CD4-positive, alpha-beta memory T cell (primary cell): ENCODE measurements around the gene KIAA0753. TPM values are rescaled to one million over a fixed set of nuclear protein-coding genes. Genes with fewer than 3 reads are reported as not detected.

Experiments used
- CTCF ChIA-PET: fragments of 350-600 bp; sonication (Branson Sonifier 250); formaldehyde crosslinking; loops from one replicate; lab custom pipeline; 2021; ENCODE audit warnings: inconsistent platforms; ENCODE audit not compliant: partially characterized antibody; lab: Charles Lee
- POLR2A ChIA-PET: fragments of 350-600 bp; sonication (Branson Sonifier 250); formaldehyde crosslinking; loops from one replicate; lab custom pipeline; 2021; ENCODE audit not compliant: partially characterized antibody; lab: Charles Lee
- DNase-seq, 5 donors: peaks; one replicate each; pipeline versions ENCODE4 v3.0.0 to v3.0.0-alpha.2; 2020 to 2022; ENCODE audit warnings: mixed read lengths in 1 of 5
- H3K27ac ChIP-seq: one replicate; pipeline ENCODE4 v1.7.0; 2013; ENCODE audit warnings: low read depth, low read length
- H3K27me3 ChIP-seq: 2 replicates; pipeline ENCODE4 v1.7.0; 2013; ENCODE audit warnings: mild to moderate bottlenecking, low read length, moderate library complexity; ENCODE audit not compliant: insufficient read depth
- H3K36me3 ChIP-seq: 2 replicates; pipeline ENCODE4 v1.7.0; 2013; ENCODE audit warnings: mild to moderate bottlenecking, low read length, moderate library complexity; ENCODE audit not compliant: insufficient read depth
- H3K4me1 ChIP-seq: 2 replicates; pipeline ENCODE4 v1.7.0; 2013; ENCODE audit warnings: mild to moderate bottlenecking, low read length, moderate library complexity; ENCODE audit not compliant: insufficient read depth
- H3K4me3 ChIP-seq, 2 donors: one replicate each; pipeline ENCODE4 v1.7.0; 2013; ENCODE audit warnings: low read length in 2 of 2, mild to moderate bottlenecking in 1 of 2
- H3K9me3 ChIP-seq, 2 donors: one replicate each; pipeline ENCODE4 v1.7.0; 2013; ENCODE audit warnings: low read length in 2 of 2, control low read depth in 1 of 2; ENCODE audit not compliant: control insufficient read depth in 1 of 2
- H3K27ac Mint-ChIP-seq, 7 donors: one replicate each; pipeline ENCODE4 v1.8.0; 2020 to 2021; ENCODE audit warnings: mixed read lengths in 7 of 7, mild to moderate bottlenecking in 6 of 7, inconsistent platforms in 3 of 7, moderate library complexity in 3 of 7
- H3K27me3 Mint-ChIP-seq, 2 donors: one replicate each; pipeline ENCODE4 v1.8.0; 2020 to 2021; ENCODE audit warnings: mixed read lengths in 2 of 2
- H3K36me3 Mint-ChIP-seq, 2 donors: one replicate each; pipeline ENCODE4 v1.8.0; 2020 to 2021; ENCODE audit warnings: mixed read lengths in 2 of 2, inconsistent platforms in 1 of 2, mild to moderate bottlenecking in 1 of 2
- H3K4me1 Mint-ChIP-seq, 4 donors: one replicate each; pipeline ENCODE4 v1.8.0; 2020 to 2021; ENCODE audit warnings: mixed read lengths in 4 of 4, mild to moderate bottlenecking in 1 of 4
- H3K4me3 Mint-ChIP-seq, 8 donors: one replicate each; pipeline ENCODE4 v1.8.0; 2020 to 2021; ENCODE audit warnings: mixed read lengths in 8 of 8, mild to moderate bottlenecking in 7 of 8, moderate library complexity in 6 of 8, inconsistent platforms in 3 of 8
- H3K9me3 Mint-ChIP-seq, 8 donors: one replicate each; pipeline ENCODE4 v1.8.0; 2020 to 2021; ENCODE audit warnings: mixed read lengths in 8 of 8, mild to moderate bottlenecking in 5 of 8, inconsistent platforms in 3 of 8, moderate library complexity in 1 of 8
- intact Hi-C: fragments of 100-400 bp; cut with micrococcal nuclease; formaldehyde crosslinking; loops from one replicate; pipeline ENCODE4 v1.15.1; 2023
- polyA plus RNA-seq, 2 donors: library from polyadenylated mRNA; unstranded; fragments of 300-500 nt; fragmentation: Illumina TruSeq; gene quantifications; one replicate each; pipeline ENCODE4 v1.2.3, GENCODE V29; 2021
- total RNA-seq, 2 experiments: library from RNA; stranded (reverse); gene quantifications; one replicate each; pipeline ENCODE4 v1.2.3, GENCODE V29; 2021

The KIAA0753 gene
- total and polyA plus RNA-seq, 4 experiments from 2014 or later = 1.8 to 18.6 (median 9.5) TPM

DNA sequence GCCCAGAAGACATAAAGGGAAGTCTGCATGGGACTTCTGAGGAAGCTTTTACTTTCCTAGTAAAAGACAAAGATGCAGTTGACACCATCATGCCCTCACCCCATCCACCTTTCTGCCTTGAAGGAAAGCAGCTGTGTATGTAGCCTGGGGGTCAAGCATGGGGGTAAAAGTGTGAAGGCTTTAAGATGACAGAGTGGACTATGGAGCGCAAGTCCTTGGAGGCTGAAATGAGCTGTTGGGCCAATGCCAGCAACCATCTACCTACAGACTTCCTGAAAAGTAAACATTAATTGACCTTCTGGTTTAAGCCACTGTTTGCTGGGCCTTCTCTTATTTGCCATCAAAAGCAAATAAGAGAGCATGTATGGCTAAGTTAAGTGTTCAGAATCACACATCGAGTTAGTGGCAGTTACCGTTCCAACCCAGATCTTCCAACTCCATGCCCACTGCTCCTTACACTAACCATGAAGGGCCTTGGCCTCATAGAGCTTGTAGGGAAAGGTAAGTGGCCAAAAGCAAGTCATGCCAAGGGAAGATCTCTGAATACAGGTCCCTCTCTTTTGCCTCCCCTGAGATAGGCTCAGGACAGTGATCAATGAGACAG is 42.7 kb upstream of the KIAA0753 start:
- ChIA-PET POLR2A (no interaction called here), CTCF (interaction anchor here (1.1 kb wide), 1 partner anchor 16 kb away, joined by 3 read pairs; no protein-coding TSS in a partner anchor)
- Histone ChIP-seq H3K9me3 (no peaks in the 10 kb centered on the region), H3K4me3 (no peak overlapping the region), H3K27ac (no peak overlapping the region), H3K4me1 (no peaks in the 10 kb centered on the region), H3K27me3 (no peaks in the 10 kb centered on the region), H3K36me3 (no peaks in the 10 kb centered on the region)
- no peak overlapping the region for H3K4me3 Mint-ChIP-seq
- DNase-seq = no peak
- no peak overlapping the region for H3K27ac Mint-ChIP-seq
- no peaks in the 10 kb centered on the region for H3K9me3 Mint-ChIP-seq
- intact Hi-C loops = no loop called here
- H3K27me3 Mint-ChIP-seq = peaks cover 26 to 28% of the 10 kb centered on the region in 2 donors
- peaks cover 0 to 10% of the 10 kb centered on the region in 2 donors for H3K36me3 Mint-ChIP-seq
- peaks cover 0 to under 1% (median 0%) of the 10 kb centered on the region in 4 donors for H3K4me1 Mint-ChIP-seq

- Mint-ChIP-seq H3K9me3 (no peaks in the 10 kb centered on the region), H3K27me3 (peaks cover 25 to 26% of the 10 kb centered on the region in 2 donors), H3K36me3 (peaks cover 0 to 10% of the 10 kb centered on the region in 2 donors), H3K4me3 (no peak overlapping the region), H3K4me1 (peaks cover 0 to 8% (median 5%) of the 10 kb centered on the region in 4 donors), H3K27ac (no peak overlapping the region)
- no peak for DNase-seq
- ChIA-PET CTCF (interaction anchor here (1.1 kb wide), 1 partner anchor 15 kb away, joined by 3 read pairs; no protein-coding TSS in a partner anchor), POLR2A (no interaction called here)
- Histone ChIP-seq H3K4me1 (peaks cover 6% of the 10 kb centered on the region), H3K36me3 (no peaks in the 10 kb centered on the region), H3K27ac (no peak overlapping the region), H3K4me3 (no peak overlapping the region), H3K9me3 (no peaks in the 10 kb centered on the region), H3K27me3 (peaks cover 4% of the 10 kb centered on the region)
- intact Hi-C loops = no loop called here
These were observed 41.8 kb upstream of the KIAA0753 start for GRCh38 chr17:6682339-6682738.

DNA sequence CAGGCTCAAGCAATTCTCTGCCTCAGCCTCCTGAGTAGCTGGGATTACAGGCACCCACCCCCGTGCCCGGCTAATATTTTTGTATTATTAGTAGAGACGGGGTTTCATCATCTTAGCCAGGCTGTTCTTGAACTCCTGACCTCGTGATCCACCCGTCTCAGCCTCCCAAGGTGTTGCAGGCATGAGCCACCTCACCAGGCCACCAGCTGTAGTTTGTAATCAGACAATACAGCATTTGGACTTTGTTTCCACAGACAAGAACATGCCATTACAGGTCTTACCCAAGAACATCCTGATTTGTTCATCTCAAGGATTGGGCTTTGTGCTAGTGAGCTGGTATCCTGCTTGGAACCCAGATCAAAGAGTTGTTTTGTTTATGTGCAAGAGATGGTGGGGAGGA is 41.2 kb upstream of the KIAA0753 start:
- intact Hi-C loops = no loop called here
- CTCF ChIA-PET = interaction anchor here (1.1 kb wide), 1 partner anchor 15 kb away, joined by 3 read pairs; no protein-coding TSS in a partner anchor

GRCh38 chr17:6681176-6681575 is 40.7 kb upstream of the KIAA0753 start:
- no peak for DNase-seq
- Histone ChIP-seq H3K27ac (no peak overlapping the region), H3K4me3 (no peak overlapping the region), H3K36me3 (no peaks in the 10 kb centered on the region), H3K27me3 (peaks cover 4% of the 10 kb centered on the region), H3K9me3 (no peaks in the 10 kb centered on the region), H3K4me1 (peaks cover 9% of the 10 kb centered on the region)
- peaks cover 0 to 10% (median 5%) of the 10 kb centered on the region in 4 donors for H3K4me1 Mint-ChIP-seq
- intact Hi-C loops = no loop called here
- no peaks in the 10 kb centered on the region for H3K9me3 Mint-ChIP-seq
- ChIA-PET POLR2A (no interaction called here), CTCF (no interaction called here)
- H3K27ac Mint-ChIP-seq = no peak overlapping the region
- peaks cover 17 to 26% of the 10 kb centered on the region in 2 donors for H3K27me3 Mint-ChIP-seq
- H3K36me3 Mint-ChIP-seq = peaks cover 0 to 10% of the 10 kb centered on the region in 2 donors
- peak overlapping the region in 1 of 8 donors; percentile 5 for H3K4me3 Mint-ChIP-seq

More for the DNA sequence above, 41.2 kb upstream of the KIAA0753 start:
- POLR2A ChIA-PET = no interaction called here
- H3K27me3 Mint-ChIP-seq = peaks cover 19 to 26% of the 10 kb centered on the region in 2 donors
- H3K27ac Mint-ChIP-seq = no peak overlapping the region
- H3K4me1 ChIP-seq = peaks cover 9% of the 10 kb centered on the region
- H3K36me3 Mint-ChIP-seq = peaks cover 0 to 10% of the 10 kb centered on the region in 2 donors
- H3K9me3 ChIP-seq = no peaks in the 10 kb centered on the region
- no peak for DNase-seq
- H3K27ac ChIP-seq = no peak overlapping the region
- peaks cover 4% of the 10 kb centered on the region for H3K27me3 ChIP-seq
- no peaks in the 10 kb centered on the region for H3K36me3 ChIP-seq
- peaks cover 0 to 10% (median 5%) of the 10 kb centered on the region in 4 donors for H3K4me1 Mint-ChIP-seq
- no peak overlapping the region for H3K4me3 ChIP-seq
- no peaks in the 10 kb centered on the region for H3K9me3 Mint-ChIP-seq
- no peak overlapping the region for H3K4me3 Mint-ChIP-seq

DNA sequence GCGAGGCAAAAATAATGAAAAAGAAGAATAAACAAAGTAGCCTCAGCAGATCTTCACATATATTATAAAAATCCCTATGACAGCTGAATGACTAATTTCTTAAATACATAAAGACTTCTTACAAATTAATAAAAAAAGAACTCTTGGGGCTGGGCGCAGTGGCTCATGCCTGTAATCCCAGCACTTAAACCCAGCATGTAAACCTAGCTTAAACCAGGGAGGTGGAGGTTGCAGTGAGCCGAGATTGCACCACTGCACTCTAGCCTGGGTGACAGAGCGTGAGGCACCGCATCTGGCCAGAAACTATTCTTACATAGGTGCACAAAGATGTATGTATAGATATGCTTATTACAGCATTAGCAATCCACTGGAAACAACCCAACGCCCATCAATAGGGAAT is 38.7 kb upstream of the KIAA0753 start:
- DNase-seq = no peak
- ChIA-PET CTCF (interaction anchor here (1.2 kb wide), 1 partner anchor 61 kb away, joined by 3 read pairs; no protein-coding TSS in a partner anchor), POLR2A (no interaction called here)
- intact Hi-C loops = no loop called here
- no peak overlapping the region for H3K4me3 Mint-ChIP-seq
- H3K9me3 Mint-ChIP-seq = no peaks in the 10 kb centered on the region
- H3K4me3 ChIP-seq = no peak overlapping the region
- peaks cover 15 to 18% of the 10 kb centered on the region in 2 donors for H3K27me3 Mint-ChIP-seq
- H3K27ac Mint-ChIP-seq = no peak overlapping the region
- H3K36me3 ChIP-seq = no peaks in the 10 kb centered on the region
- peaks cover 0 to 6% of the 10 kb centered on the region in 2 donors for H3K36me3 Mint-ChIP-seq
- peaks cover 4% of the 10 kb centered on the region for H3K27me3 ChIP-seq
- peaks cover 0 to 10% (median 5%) of the 10 kb centered on the region in 4 donors for H3K4me1 Mint-ChIP-seq
- peaks cover 9% of the 10 kb centered on the region for H3K4me1 ChIP-seq
- no peak overlapping the region for H3K27ac ChIP-seq
- H3K9me3 ChIP-seq = no peaks in the 10 kb centered on the region

GRCh38 chr17:6677946-6678345 is 37.4 kb upstream of the KIAA0753 start:
- Histone ChIP-seq H3K4me1 (peaks cover 9% of the 10 kb centered on the region), H3K36me3 (no peaks in the 10 kb centered on the region), H3K27ac (no peak overlapping the region), H3K9me3 (no peaks in the 10 kb centered on the region), H3K4me3 (no peak overlapping the region), H3K27me3 (peaks cover 4% of the 10 kb centered on the region)
- peaks cover 13 to 15% of the 10 kb centered on the region in 2 donors for H3K27me3 Mint-ChIP-seq
- H3K4me1 Mint-ChIP-seq = peaks cover 0 to 10% (median 5%) of the 10 kb centered on the region in 4 donors
- H3K36me3 Mint-ChIP-seq = peaks cover 0 to 6% of the 10 kb centered on the region in 2 donors
- no peaks in the 10 kb centered on the region for H3K9me3 Mint-ChIP-seq
- ChIA-PET POLR2A (no interaction called here), CTCF (no interaction called here)
- intact Hi-C loops = no loop called here
- DNase-seq = no peak
- H3K4me3 Mint-ChIP-seq = no peak overlapping the region
- peak overlapping the region in 1 of 7 donors; percentile 42 for H3K27ac Mint-ChIP-seq

GRCh38 chr17:6677158-6677831 is 36.8 kb upstream of the KIAA0753 start:
- no peaks in the 10 kb centered on the region for H3K9me3 Mint-ChIP-seq
- H3K27me3 ChIP-seq = peaks cover 4% of the 10 kb centered on the region
- H3K4me1 ChIP-seq = peaks cover 9% of the 10 kb centered on the region
- no peak overlapping the region for H3K27ac Mint-ChIP-seq
- intact Hi-C loops = no loop called here
- no peaks in the 10 kb centered on the region for H3K36me3 ChIP-seq
- no peak overlapping the region for H3K27ac ChIP-seq
- peaks cover 0 to 10% (median 5%) of the 10 kb centered on the region in 4 donors for H3K4me1 Mint-ChIP-seq
- no peak overlapping the region for H3K4me3 Mint-ChIP-seq
- H3K36me3 Mint-ChIP-seq = peaks cover 0 to 6% of the 10 kb centered on the region in 2 donors
- POLR2A ChIA-PET = no interaction called here
- no peak for DNase-seq
- H3K4me3 ChIP-seq = no peak overlapping the region
- H3K27me3 Mint-ChIP-seq = peaks cover 12 to 13% of the 10 kb centered on the region in 2 donors
- CTCF ChIA-PET = no interaction called here
- no peaks in the 10 kb centered on the region for H3K9me3 ChIP-seq
